GM18868 (cell line): ENCODE results near the gene ALPG.
"Not testable (repeated sequence)": the region's sequence is repeated elsewhere in the genome, so short reads cannot be mapped to it uniquely, and the experiment has no call there.

Experiments
- ATAC-seq: cut with Tn5 transposase; IDR thresholded peaks from one replicate; pipeline ENCODE4 v1.9.1; 2021; ENCODE audit warnings: mild to moderate bottlenecking, moderate library complexity; ENCODE audit not compliant: unreplicated experiment

The ALPG gene

DNA sequence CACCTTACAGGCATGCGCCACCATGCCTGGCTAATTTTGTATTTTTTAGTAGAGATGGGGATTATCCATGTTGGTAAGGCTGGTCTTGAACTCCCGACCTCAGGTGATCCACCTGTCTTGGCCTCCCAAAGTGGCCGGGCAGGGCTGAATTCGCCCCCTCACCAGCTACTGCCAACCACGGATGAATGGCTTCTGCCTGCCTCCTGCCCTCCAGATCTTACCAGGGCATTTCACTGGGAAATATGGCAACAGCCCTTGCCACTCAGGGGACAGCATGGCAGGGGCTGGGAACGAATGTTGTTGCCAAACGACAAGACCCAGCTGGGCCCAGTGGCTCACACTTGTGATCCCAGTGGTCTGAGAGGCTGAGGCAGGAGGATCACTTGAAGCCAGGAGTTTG is 29.9 kb upstream of the ALPG start:
- ATAC-seq, result no peak

- no peak for ATAC-seq
Measured at GRCh38 chr2:232377319-232377718, 29.3 kb upstream of the ALPG start.

- ATAC-seq, result no peak
Measured at GRCh38 chr2:232377841-232378734, 28.6 kb upstream of the ALPG start.

DNA sequence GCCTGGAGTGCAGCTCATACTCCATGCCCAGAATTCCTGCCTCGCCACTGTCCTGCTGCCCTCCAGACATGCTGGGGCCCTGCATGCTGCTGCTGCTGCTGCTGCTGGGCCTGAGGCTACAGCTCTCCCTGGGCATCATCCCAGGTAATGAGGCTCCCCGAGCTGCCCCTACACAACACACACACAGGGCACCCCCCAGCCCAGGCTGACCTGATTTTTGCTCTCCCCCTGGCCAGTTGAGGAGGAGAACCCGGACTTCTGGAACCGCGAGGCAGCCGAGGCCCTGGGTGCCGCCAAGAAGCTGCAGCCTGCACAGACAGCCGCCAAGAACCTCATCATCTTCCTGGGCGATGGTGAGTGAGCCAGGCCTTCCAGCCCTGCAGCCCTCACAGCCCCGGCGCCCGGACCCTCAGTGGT is 27.9 kb upstream of the ALPG start, which contains the start of gene ALPP:
Gene ALPP, plus strand, starts transcription at position 17 of the 417 bp plus-strand sequence. Its CDS starts 52 bp downstream, at position 69.
- not testable (repeated sequence) for ATAC-seq

DNA sequence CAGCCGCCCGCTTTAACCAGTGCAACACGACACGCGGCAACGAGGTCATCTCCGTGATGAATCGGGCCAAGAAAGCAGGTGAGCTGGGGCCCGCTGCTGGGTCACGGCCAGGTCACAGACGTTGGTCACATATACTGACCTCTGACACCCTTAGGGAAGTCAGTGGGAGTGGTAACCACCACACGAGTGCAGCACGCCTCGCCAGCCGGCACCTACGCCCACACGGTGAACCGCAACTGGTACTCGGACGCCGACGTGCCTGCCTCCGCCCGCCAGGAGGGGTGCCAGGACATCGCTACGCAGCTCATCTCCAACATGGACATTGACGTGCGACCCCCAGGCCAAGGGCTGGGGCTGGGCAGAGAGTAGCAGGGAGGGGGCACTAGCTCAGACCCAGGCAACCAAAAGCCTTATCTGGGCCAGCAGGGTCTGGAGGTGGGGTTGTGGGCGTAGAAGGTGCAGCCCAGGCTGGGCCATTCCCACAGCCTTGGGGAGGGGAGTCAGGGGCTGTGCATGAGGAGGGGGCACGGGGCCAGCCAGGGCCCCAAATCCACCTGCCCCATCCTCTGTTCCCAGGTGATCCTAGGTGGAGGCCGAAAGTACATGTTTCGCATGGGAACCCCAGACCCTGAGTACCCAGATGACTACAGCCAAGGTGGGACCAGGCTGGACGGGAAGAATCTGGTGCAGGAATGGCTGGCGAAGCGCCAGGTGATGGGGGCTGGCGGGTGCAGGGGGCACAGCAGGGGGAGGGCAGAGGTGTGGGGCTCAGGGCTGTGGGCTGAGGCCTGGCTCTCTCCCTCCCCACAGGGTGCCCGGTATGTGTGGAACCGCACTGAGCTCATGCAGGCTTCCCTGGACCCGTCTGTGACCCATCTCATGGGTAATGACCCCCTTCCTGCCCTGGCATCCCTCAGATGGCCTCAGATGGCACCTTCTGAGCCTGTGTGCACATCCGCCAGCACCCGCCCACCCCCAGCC is 26.7 kb upstream of the ALPG start:
- not testable (repeated sequence) for ATAC-seq

DNA sequence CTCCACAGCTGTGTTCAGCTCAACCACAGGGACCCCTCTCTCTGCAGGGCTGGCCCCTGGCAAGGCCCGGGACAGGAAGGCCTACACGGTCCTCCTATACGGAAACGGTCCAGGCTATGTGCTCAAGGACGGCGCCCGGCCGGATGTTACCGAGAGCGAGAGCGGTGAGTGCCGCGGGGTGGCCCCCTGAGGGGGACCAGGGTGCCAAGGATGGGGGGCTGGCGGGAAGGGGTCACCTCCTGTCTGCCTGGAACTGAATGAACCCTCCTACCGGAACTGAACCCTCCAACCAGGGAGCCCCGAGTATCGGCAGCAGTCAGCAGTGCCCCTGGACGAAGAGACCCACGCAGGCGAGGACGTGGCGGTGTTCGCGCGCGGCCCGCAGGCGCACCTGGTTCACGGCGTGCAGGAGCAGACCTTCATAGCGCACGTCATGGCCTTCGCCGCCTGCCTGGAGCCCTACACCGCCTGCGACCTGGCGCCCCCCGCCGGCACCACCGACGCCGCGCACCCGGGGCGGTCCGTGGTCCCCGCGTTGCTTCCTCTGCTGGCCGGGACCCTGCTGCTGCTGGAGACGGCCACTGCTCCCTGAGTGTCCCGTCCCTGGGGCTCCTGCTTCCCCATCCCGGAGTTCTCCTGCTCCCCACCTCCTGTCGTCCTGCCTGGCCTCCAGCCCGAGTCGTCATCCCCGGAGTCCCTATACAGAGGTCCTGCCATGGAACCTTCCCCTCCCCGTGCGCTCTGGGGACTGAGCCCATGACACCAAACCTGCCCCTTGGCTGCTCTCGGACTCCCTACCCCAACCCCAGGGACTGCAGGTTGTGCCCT is 25.2 kb upstream of the ALPG start:
- not testable (repeated sequence) for ATAC-seq

DNA sequence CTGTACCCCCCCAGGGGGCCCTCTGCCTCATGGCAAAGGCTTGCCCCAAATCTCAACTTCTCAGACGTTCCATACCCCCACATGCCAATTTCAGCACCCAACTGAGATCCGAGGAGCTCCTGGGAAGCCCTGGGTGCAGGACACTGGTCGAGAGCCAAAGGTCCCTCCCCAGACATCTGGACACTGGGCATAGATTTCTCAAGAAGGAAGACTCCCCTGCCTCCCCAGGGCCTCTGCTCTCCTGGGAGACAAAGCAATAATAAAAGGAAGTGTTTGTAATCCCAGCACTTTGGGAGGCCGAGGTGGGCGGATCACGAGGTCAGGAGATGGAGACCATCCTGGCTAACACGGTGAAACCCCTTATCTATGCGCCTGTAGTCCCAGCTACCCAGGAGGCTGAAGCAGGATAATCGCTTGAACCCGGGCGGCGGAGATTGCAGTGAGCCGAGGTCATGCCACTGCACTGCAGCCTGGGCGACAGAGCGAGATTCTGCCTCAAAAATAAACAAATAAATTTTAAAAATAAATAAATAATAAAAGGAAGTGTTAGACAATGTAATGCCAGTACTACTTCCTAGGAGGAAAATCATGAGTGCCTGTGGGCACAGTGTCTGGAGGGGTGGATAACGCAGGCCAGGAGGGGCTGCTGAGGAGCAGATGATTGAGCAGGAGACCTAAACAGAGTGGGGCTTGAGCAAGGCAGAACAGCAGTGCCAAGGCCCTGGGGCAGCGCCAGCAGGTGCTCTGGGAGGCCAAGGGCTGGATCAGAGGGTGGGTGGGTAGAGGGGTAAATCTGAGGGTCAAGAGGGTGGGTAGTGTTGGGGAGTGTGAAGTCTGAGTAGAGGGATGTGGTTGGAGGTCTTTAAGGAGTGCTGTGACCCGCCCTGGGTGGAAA is 24.1 kb upstream of the ALPG start:
- ATAC-seq, result no peak

GRCh38 chr2:232384466-232384865 is 22.2 kb upstream of the ALPG start:
- no peak for ATAC-seq

- ATAC-seq, result not testable (repeated sequence)
Measured at GRCh38 chr2:232385058-232385457, 21.6 kb upstream of the ALPG start.

GRCh38 chr2:232385660-232386489 is 20.8 kb upstream of the ALPG start:
- no peak for ATAC-seq

- no peak for ATAC-seq
Measured at GRCh38 chr2:232386490-232386739, 20.2 kb upstream of the ALPG start.

DNA sequence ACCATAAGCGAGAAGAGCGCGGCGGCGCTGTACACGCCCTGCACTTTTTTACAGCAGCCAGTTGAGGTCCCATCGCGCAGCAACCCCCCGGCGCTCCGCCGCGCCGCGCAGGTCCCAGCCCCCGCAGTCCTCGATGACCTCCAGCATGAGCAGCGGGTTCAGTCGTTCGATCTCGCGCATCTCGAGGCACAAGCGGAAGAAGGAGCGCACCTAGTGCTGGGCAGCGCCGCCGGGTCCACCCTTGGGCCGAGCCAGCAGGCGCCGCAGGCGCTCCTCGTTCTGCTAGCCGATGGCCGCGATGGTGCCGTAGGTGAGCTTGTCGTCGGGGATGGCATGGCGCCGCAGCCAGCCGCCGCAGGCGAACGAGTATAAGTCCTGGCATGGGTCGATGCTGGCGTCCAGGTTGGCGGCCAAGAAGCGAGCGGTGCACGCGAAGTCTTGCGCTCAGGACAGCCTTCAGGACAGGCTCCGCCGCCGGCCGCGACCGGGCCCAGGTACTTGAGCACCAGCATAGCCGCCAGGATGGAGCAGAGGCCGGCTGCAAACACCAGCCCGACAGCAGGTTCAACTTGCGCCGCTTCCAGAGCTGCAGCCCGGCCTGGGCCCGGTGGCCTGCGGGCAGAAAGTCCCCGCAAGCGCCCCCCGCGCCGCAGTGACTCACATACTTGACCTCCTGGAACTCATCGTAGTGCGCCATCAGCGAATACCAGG is 19.7 kb upstream of the ALPG start:
- no peak for ATAC-seq

GRCh38 chr2:232387451-232388171 is 19.0 kb upstream of the ALPG start:
- ATAC-seq, result no peak

DNA sequence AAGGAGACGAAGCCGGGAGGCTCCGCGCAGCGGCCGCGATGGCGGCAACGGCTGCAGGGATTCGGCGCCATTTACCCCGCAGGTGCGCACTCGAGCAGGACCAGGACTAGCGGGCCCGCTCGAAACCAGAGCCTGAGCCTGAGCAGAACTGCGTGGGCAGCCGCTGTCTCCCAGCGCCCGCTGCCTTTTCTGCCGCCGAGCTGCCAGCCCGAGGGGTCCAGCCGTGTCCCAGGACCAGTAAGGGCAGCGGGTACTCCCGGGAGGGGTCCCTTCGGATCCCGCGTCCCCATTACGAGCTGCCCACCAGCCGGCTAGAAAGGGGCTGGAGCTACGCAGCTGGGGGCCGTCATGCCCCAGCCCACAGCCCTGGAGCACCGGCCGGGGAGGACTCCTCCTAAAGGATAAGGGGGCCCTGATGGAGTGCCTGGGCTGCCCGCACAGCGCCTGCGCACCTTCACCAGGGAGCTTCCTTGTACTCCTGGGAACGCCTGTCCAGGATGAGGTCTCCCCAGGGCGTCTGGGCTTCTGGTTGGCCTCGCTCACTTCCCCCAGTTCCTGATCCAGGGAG is 18.2 kb upstream of the ALPG start:
- ATAC-seq, result no peak

GRCh38 chr2:232389327-232389726 is 17.3 kb upstream of the ALPG start:
- ATAC-seq, result no peak

DNA sequence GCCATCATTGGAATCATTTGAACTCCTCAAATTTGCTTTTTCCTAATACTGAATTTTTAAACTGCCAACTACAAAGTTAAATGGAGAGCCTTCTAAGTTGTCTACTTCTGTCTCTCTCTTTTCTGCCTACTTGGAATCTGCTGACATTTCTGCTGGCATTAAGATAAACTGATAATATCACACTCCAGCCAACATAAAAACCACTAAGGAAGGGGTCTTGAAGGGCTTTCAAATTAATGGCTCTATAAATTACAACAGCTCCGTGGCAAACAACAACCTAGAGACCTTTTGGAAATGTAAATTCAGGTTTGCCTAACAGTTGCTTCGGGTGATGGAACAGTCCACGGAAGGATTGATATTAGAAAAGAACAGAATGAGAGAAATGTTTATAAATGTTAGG is 16.0 kb upstream of the ALPG start:
- no peak for ATAC-seq

- ATAC-seq, result no peak
Measured at GRCh38 chr2:232393556-232393955, 13.1 kb upstream of the ALPG start.
